GM21737 (cell line): Measurements from ENCODE around the gene CORO2B.
"Not testable (repeated sequence)": the region's sequence is repeated elsewhere in the genome, so short reads cannot be mapped to it uniquely, and the experiment has no call there.

Experiments
- ATAC-seq: cut with Tn5 transposase; IDR thresholded peaks from one replicate; pipeline ENCODE4 v1.9.1; 2021; ENCODE audit warnings: mild to moderate bottlenecking, moderate library complexity; ENCODE audit not compliant: unreplicated experiment

The CORO2B gene

DNA sequence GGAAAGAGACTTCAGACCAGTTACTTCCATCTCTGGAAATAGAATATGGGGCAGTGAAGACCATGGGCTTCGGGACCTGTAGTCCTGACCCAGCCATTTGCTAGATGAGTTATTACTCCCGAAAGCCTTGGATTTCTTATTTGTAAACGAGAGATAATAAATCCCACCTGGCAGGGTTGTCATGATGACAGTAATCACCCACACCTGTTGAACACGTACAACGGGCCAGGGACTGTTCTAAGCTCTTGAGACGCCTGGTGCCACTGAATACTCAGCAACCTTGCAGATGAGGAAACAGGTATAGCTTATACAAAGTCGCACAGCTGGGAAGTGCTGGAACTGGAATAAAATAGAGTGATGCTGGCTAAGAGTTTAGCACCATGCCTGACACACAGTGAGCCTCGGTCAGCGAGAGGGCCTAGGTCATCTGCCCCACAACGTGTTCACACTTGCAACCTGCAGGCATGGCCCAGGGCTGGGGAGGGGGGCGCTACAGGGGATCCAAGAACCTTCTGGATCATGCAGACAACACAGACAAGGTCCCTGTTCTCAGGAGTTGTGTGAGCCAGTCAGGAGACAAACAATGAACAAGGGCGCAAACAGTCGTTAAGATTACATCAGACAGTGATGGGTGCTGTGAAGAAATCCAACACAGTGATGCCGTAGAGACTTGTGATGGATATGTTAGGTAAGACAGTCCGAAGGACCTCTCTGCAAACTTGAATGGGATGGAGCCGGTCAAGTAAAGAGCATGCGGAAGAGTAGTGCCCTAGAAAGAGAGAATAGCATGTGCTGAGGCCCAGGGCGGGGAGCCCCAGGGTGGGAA lies 89.2 kb downstream of the CORO2B start:
- ATAC-seq: no peak

DNA sequence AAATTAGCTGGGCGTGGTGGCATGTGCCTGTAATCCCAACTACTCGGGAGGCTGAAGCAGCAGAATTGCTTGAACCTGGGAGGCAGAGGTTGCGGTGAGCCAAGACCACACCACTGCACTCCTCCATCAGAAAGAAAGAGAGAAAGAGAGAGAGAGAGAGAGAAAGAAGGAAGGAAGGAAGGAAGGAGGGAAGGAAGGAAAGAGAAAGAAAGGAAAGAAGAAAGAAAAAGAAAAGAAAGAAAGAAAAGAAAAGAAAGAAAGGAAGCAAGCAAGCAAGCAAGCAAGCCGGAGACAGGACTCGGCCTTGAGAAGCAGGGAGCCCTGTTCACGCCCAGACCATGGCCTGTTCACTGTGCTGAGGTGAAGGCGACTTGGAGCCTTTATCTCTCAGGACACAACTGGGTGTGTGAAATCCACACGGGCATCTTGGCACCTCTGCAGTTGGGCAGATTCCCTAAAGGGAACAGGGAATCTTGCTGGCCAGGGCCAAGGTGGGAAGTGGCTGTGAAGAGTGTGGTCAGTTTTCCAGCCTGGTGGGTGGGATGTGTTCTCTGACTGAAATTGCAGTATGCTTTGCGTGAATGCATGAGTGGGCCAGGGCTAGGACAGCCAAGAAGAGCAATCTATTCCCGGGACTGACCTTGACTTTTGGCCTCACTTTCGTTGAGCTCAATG lies 90.3 kb downstream of the CORO2B start:
- ATAC-seq: no peak

DNA sequence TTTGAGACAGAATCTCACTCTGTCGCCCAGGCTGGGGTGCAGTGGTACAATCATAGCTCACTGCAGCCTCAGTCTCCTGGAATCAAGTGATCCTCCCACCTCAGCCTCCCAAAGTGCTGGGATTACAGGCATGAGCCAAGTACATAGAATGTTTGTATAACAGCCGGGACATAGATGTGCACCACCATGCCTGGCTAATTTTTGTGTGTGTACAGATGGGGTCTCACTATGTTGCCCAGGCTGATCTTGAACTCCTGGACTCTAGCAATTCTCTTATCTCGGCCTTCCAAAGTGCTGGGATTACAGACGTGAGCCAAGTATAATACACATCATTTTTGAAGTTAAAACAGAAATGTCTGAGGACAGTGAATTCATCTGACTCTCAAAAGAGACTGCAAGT lies 93.5 kb downstream of the CORO2B start:
- ATAC-seq: no peak

DNA sequence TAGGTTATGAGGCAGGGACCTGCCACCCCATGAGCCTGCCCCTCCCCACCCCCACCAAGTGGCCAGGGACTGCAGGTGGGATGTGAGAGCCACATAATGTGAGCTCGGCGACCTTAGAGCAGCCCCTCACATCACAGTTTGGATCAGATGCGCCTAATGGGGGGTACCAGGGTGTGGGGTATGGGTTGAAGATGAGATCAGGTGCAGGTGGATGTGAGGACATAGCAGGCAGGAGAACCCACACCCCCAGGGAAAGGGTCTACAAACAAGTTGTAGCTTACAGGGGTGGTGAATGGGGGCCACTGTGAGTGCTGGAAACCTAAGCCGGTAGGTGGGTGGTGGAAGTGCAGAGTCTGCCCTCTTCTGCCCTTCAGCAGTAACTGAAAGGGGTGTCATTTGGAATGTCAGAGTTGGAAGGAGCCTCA lies 94.0 kb downstream of the CORO2B start:
- no peak for ATAC-seq

DNA sequence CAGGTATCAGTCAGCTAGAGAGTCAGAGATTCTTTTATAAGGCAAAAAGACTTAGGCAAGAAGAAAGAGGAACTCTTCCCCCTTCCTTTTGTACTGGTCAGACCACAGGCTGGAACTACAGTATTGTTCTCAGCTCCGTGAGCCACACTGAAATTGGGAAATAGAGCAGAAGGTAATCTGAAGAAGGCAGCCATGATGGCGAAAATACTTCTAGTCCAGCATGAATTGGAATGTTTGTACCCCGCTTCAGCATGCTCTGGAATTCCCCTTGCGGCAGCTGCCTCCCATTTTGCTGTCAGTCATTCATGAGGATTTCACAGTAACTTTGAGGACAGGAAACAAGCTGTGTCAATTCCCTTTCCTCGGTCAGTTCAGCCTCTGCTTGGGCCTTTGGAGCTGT lies 96.2 kb downstream of the CORO2B start:
- no peak for ATAC-seq

DNA sequence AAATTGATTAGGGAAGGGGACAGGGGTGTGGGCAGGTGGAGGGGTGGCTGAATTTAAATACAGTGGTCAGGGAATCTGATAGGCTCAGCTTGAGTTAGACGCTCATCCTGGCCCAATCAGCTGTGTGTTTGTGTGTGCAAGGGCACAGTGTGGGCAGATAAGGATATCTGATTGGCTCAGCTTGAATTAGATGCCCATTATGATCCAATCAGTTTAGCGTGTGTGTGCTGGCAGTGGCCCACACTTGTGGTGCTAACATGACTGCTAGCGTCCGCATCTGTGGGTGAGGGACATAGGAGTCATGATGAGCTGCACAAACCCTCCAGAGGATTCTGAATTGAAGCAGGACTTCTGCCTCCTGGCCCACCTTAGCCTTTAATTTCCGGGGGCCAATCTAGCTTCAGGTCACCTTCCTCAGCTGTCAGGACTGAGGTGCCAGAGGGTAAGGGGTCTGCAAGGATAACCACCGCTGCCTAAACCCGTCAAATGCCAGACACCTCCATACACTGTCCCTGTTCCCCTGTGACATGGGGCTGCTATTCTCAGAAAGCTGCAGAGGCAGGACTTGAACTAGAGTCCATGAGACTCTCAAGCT lies 97.3 kb downstream of the CORO2B start:
- no peak for ATAC-seq

DNA sequence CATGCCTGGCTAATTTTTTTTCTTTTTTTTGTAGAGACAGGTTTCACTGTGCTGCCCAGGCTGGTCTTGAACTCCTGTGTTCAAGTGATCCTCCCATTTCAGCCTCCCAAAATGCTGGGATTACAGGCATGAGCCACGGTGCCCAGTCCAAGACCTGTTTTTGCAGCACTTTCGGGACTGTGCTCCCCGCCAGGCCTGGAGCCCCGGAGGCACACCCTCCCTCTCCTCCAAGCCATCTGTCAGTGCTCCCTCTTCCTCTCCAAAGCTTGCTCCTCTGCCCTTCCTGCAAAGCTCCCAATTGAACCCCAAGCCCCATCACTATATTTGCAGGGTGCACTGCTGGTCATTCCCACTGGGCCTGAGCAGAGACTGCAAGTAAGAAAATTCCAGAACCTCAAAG lies 98.1 kb downstream of the CORO2B start:
- ATAC-seq: no peak

DNA sequence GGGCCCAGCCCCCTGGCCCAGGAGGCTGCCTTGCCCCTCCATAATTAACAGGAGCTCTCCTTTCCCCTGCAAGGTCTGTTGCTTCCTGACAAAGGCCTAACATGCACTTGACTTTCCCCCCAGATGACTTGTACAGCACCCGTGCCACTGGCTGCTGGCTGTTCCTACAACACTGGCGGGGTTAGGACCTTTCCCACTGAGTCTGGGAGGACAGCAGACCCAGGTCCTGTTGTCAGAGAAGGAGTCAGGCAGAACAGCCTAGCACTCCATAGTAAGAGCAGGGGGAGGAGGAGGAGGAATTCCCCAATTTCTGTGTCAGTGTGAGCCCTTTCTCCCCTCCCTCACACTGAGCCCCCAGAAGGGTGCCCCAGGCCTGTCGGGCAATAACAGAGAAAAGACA lies 99.2 kb downstream of the CORO2B start:
- ATAC-seq: no peak

DNA sequence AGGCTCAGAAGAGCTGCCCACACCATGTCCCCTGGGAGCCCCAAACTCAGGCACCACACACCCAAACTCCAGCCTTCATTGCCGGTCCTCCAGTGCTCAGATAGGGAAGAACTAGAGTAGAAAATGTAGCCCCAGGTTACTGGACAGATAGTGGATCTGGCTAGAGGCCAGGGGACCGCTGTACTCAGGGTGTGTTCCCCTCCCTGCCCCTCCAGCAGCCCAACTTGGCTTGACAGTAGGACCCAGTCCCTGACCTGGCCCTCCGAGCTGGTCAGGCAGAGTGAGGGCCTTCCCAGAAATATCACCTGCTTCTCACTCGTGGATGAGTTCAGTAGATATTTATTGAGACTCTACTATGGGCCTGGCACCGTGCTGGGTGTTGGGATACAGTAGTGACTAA lies 100.0 kb downstream of the CORO2B start:
- no peak for ATAC-seq

DNA sequence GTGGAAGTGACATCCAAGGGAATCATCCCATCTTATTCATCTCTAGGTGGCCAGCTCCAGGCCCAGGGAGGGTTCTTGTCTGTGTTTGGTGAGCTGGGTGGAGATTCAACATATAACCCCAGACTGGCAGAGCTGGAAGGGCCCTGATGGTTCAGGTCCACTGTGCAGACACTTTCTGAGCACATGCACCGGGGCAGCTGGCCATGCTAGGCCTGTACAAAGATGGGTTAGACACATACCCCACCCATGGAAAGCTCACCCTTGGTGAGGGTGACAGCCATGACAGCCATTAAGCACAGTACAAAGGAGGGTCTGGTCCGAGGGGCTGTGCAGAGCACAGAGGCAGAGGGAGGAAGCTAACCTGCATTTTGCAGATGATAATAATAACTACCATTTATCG lies 100.4 kb downstream of the CORO2B start:
- ATAC-seq: no peak

DNA sequence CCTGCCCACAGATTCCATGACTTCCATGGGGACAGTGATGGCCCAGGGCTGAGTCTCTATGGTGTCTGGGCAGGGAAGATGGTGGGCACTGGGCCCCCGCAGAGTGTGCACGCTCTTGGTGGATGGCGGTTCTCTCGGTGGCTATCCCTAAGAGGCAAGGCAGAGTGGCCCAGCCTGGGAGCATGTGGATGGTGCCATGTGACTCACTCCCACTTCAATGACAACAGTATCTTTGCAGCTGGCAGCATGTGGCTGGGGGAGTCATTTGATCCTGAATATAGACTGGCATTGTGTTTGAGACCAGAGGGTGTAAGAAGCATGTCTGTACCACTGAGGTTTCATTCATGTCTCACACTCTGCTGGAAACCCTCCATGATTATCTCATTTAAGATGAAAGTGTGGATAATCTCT lies 101.2 kb downstream of the CORO2B start:
- ATAC-seq: no peak

DNA sequence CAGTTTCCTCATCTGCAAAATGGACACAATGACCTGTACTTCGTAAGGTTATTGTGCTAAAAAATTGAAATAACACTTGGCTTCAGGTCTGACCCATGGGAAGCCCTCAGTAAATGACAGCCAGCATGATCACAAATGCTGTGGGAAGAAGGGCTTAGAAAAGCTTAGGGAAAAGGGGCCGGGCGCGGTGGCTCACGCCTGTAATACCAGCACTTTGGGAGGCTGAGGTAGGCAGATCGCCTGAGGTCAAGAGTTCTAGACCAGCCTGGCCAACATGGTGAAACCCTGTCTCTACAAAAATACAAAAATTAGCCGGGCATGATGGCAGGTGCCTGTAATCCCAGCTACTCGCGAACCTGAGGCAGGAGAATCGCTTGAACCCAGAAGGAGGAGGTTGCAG lies 102.0 kb downstream of the CORO2B start:
- not testable (repeated sequence) for ATAC-seq

DNA sequence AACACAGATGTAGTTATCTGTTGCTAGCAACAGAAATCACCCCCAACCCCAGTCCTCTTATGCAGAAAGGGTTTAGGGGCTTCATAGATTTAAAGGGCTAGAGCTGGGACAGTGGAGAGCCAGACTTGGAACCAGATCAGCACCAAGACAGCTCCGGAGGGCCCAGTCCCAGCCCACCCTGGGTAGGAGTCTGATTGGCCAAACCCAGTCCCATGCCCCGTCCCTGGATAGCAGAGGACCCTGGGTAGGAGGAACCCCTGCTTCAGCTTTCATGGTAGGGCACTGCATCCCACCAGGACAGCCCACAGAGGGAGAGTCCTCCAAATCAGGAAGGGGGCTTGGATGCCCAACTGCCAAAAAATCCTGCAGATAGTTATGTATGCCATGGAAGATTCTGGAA lies 103.0 kb downstream of the CORO2B start:
- ATAC-seq: no peak

DNA sequence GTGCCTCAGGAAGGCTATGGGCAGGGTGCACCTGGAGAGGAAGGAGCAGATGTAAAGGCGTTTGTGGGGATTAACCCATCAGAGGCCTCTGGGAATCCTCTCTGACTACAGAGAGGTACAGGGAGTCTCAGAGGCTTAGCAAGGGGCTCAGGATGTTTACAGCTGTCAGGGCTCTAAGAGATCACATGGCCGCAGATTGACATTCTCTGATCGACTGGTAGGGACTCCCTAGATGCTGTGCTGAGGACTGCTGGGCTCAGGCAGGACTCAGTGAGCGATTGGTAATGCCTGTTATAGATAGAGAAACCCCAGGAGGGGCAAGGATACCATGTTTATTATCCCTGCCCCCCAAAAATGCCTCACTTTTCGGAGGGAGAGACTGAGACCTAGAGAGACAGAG lies 103.5 kb downstream of the CORO2B start:
- no peak for ATAC-seq

DNA sequence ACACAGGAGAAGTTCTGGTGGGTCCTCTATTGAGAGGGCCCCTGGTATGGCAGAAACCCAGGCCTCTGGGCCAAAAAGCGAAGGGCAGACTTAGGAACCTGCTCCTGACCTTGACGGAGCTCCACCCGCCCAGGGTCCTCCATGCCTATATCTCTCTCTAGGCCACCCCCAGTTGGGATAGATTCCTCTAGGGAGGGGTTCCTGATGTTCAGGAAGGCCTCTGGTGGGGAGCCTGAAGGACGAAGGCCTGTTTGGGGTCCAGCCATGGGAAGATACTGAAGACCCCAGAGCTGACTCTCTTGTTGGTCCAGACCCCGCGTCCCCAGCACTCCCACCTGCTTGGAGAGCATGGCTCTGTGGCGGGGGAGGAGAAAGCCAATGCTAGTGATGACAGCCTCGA lies 104.2 kb downstream of the CORO2B start:
- no peak for ATAC-seq

DNA sequence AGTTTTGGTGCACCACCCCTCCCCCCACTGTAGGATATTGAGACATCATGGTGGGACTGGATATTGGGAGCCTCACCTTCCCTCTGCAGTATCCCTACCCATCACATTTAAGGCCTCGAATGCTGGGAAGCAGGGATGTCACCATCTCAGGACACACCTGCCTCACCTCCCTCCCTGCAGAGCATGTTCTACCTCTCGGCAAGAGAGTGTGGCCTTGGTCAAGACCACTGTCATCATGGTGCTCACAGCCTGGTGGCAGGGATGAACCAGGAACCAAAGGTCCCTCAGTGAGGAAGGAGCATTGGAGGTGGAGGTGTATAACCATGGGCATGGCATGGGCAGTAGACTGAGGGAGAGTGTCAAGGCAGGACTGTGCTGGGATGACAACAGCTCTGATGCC lies 104.8 kb downstream of the CORO2B start:
- no peak for ATAC-seq

DNA sequence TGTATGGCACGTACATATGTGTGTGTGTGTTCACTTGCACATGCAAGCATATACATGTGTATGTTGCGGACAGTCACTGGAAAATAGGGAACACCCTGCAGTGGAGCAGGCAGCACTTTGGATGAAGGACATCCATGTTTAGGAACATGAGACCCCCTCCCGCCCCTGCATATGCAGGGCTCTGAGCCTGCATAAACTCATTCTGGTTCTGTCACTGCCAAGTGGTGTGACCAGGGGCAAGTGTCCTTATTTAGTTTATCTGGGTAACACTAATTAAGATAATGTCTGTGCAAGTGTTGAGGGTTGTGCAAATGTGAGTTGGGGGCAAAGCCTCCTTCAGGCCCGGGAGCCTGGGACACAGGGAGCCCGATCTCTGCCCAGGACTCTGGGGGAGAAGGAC lies 105.7 kb downstream of the CORO2B start:
- no peak for ATAC-seq

DNA sequence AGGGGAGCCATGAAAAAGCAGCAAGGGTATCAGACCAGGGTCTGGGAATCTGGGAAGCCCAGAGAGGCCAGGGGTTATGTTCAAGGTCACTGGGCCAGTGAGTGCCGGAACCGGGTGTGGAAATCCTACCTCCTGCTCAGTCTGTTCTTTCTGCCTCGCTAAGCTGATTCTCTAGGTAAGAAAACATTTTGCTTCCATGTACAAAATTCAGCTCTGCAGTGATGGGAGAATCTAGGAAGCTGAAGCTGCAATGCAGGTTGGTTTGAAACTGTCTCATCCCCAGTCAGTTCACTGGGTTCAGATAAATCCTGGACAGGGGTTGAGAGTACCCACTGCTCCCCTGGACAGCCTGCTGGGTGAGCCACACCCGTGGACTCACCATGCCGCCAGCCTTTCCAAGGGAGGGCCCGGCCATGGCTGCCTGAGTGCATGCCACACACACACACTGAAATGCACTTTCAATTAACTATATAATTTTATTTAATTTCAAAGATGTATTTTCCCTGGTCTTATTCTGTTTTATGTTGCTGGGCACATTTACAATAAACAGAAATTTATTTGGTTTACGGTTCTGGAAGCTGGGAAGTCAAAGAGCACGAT lies 108.4 kb downstream of the CORO2B start:
- ATAC-seq: no peak

DNA sequence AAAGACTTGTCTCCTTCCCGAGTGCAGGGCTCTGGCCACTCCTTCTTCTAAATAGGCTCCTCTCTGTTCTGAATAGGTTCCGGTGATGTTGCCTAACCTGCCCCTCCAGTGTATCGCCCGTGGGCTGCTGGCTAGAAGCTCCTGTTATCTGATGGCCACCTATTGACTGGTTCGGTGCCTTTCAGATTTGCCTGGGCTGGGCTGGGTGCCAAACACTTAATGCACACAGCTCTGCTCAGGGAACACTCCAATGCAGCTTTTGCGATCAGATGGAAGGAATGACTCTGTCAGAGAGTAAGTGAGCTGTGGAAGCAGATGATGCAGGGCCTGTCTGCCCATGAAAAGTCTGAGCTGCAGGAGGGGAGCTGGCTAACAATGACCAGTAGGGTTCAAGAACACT lies 112.9 kb downstream of the CORO2B start:
- no peak for ATAC-seq

DNA sequence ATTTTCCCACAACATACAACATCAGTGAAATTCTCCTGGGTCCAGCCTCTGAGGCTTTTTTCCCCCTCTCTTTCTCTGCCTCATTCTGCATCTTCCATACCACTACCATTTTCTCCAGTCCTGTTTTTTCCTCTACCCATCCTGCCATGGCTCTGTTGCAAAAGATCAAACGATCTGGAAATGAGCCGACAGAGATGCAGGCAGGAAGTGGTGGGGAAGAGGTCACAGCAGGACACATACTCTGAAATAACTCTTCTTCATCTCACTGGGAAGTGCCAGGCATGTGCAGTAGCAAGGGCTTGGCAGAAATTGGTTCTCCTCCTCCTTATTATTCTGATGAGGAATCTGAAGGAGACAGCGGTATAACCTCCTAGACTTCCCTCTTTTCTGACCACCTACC lies 114.3 kb downstream of the CORO2B start:
- no peak for ATAC-seq

DNA sequence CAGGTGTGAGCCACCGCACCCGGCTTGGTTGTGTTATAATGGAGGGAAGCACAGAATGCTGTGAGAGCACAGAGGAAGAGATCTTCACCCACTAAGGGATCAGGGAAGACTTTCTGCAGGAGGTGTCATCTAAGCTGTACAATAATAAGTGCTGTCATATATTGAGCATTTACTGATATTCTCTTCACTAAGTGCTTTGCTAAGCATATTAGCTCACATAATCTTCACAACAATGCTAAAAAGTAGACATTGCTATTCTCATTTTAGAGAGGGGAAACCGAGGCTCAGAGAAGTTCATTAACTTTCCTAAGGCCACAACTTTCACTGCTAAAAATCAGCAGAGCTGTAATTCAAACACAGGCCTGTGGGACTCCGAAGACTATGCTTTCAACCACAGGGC lies 115.3 kb downstream of the CORO2B start:
- ATAC-seq: no peak

DNA sequence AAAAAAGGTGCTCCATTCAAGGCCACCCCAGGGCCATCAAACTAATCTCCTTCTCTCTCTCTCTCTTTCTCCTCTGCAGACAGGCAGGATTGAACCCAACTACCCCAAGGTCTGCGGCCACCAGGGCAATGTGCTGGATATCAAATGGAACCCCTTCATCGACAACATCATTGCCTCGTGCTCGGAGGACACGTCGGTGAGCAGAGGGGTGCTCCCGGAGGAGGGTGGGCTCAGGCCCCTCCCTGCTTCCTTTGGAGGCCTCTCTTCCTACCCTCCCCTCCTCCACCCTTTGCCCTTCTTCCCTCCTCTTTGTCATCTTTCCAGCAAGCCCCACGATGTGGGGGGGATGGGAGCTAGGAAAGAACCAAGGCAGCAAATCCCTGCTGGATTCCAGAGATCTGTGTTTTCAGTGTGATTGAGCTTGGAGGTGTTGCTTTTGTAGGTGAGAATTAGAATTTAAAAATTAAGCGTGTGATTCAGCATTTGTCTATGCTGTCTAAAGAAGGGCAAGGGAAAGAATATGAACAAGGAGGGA lies 116.3 kb downstream of the CORO2B start:
- ATAC-seq: no peak
